ENCODE data around the gene BAIAP2L1. TPM values are rescaled to one million over a fixed set of nuclear protein-coding genes. Genes with fewer than 3 reads are reported as not detected.
"Not testable (repeated sequence)": the region's sequence is repeated elsewhere in the genome, so short reads cannot be mapped to it uniquely, and the experiment has no call there.

The BAIAP2L1 gene
- total RNA-seq, 3 donors from 2014 or later (not counting 1 experiment from before 2014, with no cell fraction given), result not detected

DNA sequence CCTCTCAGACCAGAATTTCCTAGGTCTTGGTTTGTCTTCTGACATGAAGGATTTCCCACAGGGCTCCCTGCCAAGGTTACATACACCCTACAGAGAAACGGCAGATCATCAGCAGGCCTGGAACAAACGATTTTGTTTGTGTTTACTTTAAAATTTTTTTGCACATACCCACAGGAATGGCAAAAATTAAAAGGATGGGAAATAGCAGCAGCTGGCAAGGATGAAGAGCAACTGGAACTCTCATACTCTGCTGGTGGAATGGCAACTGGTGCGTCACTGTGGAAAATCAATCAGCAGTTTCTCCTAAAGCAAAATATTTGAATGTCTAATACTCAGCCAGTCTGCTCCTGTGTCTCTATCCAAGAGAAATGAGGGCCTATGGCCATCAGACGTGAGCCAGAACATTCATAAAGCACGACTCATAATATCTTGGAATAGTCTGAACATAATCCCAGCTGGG lies 6.5 kb downstream of the BAIAP2L1 start:
- intact Hi-C loops (cut with micrococcal nuclease), result no loop called here
- H3K27ac ChIP-seq (ENCODE audit: low read length), result no peak overlapping the region
- no peaks in the 10 kb centered on the region for H3K9me3 ChIP-seq (ENCODE audit: control insufficient read depth, insufficient read depth, low read length)
- Mint-ChIP-seq H3K27me3 (ENCODE audit: low read depth in 2 of 2) (peaks cover 18 to 21% of the 10 kb centered on the region in 2 donors), H3K36me3 (no peaks in the 10 kb centered on the region), H3K9me3 (no peaks in the 10 kb centered on the region), H3K4me3 (no peak overlapping the region), H3K4me1 (no peaks in the 10 kb centered on the region), H3K27ac (no peak overlapping the region)
- TF ChIP-seq, protein P1, sequence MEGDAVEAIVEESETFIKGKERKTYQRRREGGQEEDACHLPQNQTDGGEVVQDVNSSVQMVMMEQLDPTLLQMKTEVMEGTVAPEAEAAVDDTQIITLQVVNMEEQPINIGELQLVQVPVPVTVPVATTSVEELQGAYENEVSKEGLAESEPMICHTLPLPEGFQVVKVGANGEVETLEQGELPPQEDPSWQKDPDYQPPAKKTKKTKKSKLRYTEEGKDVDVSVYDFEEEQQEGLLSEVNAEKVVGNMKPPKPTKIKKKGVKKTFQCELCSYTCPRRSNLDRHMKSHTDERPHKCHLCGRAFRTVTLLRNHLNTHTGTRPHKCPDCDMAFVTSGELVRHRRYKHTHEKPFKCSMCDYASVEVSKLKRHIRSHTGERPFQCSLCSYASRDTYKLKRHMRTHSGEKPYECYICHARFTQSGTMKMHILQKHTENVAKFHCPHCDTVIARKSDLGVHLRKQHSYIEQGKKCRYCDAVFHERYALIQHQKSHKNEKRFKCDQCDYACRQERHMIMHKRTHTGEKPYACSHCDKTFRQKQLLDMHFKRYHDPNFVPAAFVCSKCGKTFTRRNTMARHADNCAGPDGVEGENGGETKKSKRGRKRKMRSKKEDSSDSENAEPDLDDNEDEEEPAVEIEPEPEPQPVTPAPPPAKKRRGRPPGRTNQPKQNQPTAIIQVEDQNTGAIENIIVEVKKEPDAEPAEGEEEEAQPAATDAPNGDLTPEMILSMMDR (IDR thresholded peaks at IDR 0.05), result no peak
- DNase-seq, result no peak
- H3K4me1 ChIP-seq (ENCODE audit: control insufficient read depth, insufficient read depth, low read length), result no peaks in the 10 kb centered on the region
- no peaks in the 10 kb centered on the region for H3K36me3 ChIP-seq (ENCODE audit: control insufficient read depth, insufficient read depth, low read length)
- H3K4me3 ChIP-seq (ENCODE audit: low read length), result no peak overlapping the region
- WGBS (ENCODE audit: insufficient coverage), result 88% methylated on average over 5 of the region's 5 CpGs
- H3K27me3 ChIP-seq (ENCODE audit: control insufficient read depth, insufficient read depth, low read length), result no peaks in the 10 kb centered on the region
- ATAC-seq, result no peak

DNA sequence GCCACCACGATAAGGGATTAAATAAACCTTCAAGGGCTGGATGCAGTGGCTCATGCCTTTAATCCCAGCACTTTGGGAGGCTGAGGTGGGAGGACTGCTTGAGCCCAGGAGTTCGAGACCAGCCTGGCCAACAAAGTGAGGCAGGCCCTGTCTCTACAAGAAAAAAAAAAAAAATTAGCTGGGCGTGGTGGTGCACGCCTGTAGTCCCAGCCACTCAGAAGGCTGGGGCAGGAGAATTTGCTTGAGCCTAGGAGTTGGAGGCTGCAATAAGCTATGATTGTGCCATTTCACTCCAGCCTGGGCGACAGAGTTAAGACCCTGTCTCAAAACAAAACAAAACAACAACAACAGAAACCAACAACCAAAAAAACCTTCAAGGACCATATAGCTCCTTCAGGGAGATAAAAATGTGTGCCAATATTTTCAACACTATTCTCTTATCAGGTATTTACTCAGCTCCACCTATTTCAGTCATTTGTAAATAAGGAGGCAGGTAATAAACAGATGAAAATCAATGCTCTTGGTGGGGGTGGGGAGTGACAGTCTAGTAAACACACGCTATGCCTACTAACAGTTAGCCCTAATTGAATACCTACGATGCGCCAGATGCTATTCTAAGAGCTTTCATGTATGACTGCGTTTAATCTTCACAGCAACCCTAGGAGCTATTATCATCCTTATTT lies 13.2 kb downstream of the BAIAP2L1 start:
- H3K4me1 Mint-ChIP-seq, result no peaks in the 10 kb centered on the region

DNA sequence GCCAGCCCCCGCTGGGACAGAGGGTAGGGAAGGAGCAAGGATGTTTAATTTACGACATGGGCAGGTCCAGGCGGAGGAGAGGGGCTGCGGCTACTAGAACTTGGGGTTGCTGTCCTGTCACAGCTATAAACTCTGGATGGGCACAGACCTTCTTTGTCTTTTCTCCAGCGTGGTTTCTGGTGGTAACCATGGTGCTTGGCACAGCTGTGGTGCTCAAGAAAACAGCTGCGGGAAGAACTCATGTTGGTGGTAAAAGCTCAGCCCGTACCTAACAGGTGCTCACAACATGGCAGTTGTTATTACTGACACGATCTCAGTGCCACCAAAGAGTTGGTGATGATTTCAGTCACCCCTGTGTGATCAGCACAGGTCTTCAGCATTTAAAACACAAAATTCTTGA lies 13.8 kb downstream of the BAIAP2L1 start:
- TF ChIP-seq, protein P1 (IDR thresholded peaks at IDR 0.05), result no peak
- Histone ChIP-seq H3K4me1 (ENCODE audit: control insufficient read depth, insufficient read depth, low read length) (no peaks in the 10 kb centered on the region), H3K9me3 (ENCODE audit: control insufficient read depth, insufficient read depth, low read length) (no peaks in the 10 kb centered on the region), H3K4me3 (ENCODE audit: low read length) (no peak overlapping the region), H3K27me3 (ENCODE audit: control insufficient read depth, insufficient read depth, low read length) (no peaks in the 10 kb centered on the region), H3K36me3 (ENCODE audit: control insufficient read depth, insufficient read depth, low read length) (no peaks in the 10 kb centered on the region), H3K27ac (ENCODE audit: low read length) (no peak overlapping the region)
- Mint-ChIP-seq H3K36me3 (no peaks in the 10 kb centered on the region), H3K27me3 (ENCODE audit: low read depth in 2 of 2) (no peaks in the 10 kb centered on the region), H3K9me3 (no peaks in the 10 kb centered on the region), H3K4me3 (no peak overlapping the region), H3K27ac (no peak overlapping the region), H3K4me1 (no peaks in the 10 kb centered on the region)
- WGBS (ENCODE audit: insufficient coverage), result 69% methylated on average over 8 of the region's 8 CpGs
- intact Hi-C loops (cut with micrococcal nuclease), result no loop called here
- no peak for DNase-seq
- no peak for ATAC-seq

More for the DNA sequence above, 13.2 kb downstream of the BAIAP2L1 start:
- Mint-ChIP-seq H3K36me3 (no peaks in the 10 kb centered on the region), H3K27ac (no peak overlapping the region), H3K27me3 (ENCODE audit: low read depth in 2 of 2) (no peaks in the 10 kb centered on the region), H3K9me3 (no peaks in the 10 kb centered on the region), H3K4me3 (no peak overlapping the region)
- Histone ChIP-seq H3K27me3 (ENCODE audit: control insufficient read depth, insufficient read depth, low read length) (no peaks in the 10 kb centered on the region), H3K27ac (ENCODE audit: low read length) (no peak overlapping the region), H3K4me3 (ENCODE audit: low read length) (no peak overlapping the region), H3K36me3 (ENCODE audit: control insufficient read depth, insufficient read depth, low read length) (no peaks in the 10 kb centered on the region), H3K9me3 (ENCODE audit: control insufficient read depth, insufficient read depth, low read length) (no peaks in the 10 kb centered on the region), H3K4me1 (ENCODE audit: control insufficient read depth, insufficient read depth, low read length) (no peaks in the 10 kb centered on the region)
- intact Hi-C loops (cut with micrococcal nuclease), result no loop called here
- WGBS (ENCODE audit: insufficient coverage), result 92% methylated on average over 9 of the region's 9 CpGs
- ATAC-seq (no peak), DNase-seq (no peak)
- TF ChIP-seq, protein P1 (IDR thresholded peaks at IDR 0.05), result no peak

DNA sequence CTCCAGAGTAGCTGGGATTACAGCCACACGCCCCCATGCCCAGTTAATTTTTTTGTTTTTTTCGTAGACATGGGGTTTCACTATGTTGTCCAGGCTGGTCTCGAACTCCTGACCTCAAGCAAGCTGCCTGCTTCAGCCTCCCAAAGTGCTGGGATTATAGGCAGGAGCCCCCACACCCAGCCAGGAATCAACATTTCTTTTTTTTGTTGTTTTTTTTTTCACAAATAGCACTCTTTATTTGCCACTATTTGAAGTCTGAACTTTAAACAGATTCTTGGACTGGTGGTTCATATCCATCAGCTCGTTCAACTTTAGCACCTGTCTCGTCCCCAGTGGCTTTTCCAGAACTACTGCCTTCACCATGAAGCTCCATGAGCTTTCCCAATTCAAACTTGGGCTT lies 15.4 kb downstream of the BAIAP2L1 start:
- DNase-seq; H3K9me3 Mint-ChIP-seq; H3K4me1 Mint-ChIP-seq; ATAC-seq; H3K27me3 Mint-ChIP-seq (ENCODE audit: low read depth in 2 of 2); intact Hi-C loops (cut with micrococcal nuclease); H3K27ac Mint-ChIP-seq; H3K36me3 ChIP-seq (ENCODE audit: control insufficient read depth, insufficient read depth, low read length); H3K4me3 ChIP-seq (ENCODE audit: low read length); H3K9me3 ChIP-seq (ENCODE audit: control insufficient read depth, insufficient read depth, low read length); H3K4me3 Mint-ChIP-seq; H3K36me3 Mint-ChIP-seq; H3K4me1 ChIP-seq (ENCODE audit: control insufficient read depth, insufficient read depth, low read length); H3K27me3 ChIP-seq (ENCODE audit: control insufficient read depth, insufficient read depth, low read length); H3K27ac ChIP-seq (ENCODE audit: low read length): not testable (repeated sequence)
- WGBS (ENCODE audit: insufficient coverage), result 78% methylated on average over 3 of the region's 5 CpGs
